ENCODE results near the gene DYNC2LI1.

DYNC2LI1 gene

GRCh38 chr2:43851011-43851980 is 77.5 kb downstream of the DYNC2LI1 start:
- no peak for DNase-seq

- DNase-seq, result no peak
Observed at GRCh38 chr2:43852196-43852730, 78.4 kb downstream of the DYNC2LI1 start.

GRCh38 chr2:43853141-43854081 is 79.6 kb downstream of the DYNC2LI1 start:
- no peak for DNase-seq

DNA sequence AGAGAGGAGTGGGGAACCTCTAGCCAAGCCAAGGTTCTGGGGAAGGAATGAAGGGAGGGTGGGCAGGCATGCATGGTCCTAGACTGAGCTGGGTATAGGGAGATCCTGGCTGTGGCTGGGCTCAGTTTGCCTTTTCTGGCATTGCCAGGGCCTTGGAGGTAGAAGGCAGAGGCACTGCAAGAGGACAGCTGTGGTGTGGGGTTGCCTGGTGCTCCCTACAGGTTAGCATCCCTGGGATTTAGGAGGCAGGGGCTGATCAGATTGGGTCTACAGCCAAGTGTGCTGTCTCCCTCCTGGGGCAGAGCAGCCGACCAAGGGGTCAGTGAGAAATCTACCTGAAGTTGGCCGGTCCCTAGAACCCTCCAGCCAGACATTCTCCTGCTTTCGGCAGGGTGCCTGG is 80.8 kb downstream of the DYNC2LI1 start:
- no peak for DNase-seq

DNA sequence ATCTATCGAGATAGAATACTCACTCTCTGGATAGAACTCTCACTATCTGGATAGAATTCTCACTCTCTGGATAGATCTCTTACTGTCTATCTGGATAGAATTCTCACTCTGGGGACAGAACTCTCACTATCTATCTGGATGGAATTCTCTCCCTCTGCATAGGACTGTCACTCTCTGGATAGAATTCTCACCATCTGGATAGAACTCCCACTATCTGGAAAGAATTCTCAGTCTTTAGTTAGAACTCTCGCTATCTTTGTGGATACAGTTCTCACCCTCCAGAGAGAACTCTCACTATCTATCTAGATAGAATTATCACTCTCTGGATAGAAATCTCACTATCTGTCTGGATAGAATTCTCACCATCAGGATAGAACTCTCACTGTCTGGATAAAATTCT is 81.5 kb downstream of the DYNC2LI1 start:
- no peak for DNase-seq
